ENCODE results near the gene LRBA. TPM values are rescaled to one million over a fixed set of nuclear protein-coding genes. Genes with fewer than 3 reads are reported as not detected.
"Not testable (repeated sequence)": the region's sequence is repeated elsewhere in the genome, so short reads cannot be mapped to it uniquely, and the experiment has no call there.

The LRBA gene
- total RNA-seq, 4 donors from 2014 or later = 8.5 to 18.0 (median 11.9) TPM

DNA sequence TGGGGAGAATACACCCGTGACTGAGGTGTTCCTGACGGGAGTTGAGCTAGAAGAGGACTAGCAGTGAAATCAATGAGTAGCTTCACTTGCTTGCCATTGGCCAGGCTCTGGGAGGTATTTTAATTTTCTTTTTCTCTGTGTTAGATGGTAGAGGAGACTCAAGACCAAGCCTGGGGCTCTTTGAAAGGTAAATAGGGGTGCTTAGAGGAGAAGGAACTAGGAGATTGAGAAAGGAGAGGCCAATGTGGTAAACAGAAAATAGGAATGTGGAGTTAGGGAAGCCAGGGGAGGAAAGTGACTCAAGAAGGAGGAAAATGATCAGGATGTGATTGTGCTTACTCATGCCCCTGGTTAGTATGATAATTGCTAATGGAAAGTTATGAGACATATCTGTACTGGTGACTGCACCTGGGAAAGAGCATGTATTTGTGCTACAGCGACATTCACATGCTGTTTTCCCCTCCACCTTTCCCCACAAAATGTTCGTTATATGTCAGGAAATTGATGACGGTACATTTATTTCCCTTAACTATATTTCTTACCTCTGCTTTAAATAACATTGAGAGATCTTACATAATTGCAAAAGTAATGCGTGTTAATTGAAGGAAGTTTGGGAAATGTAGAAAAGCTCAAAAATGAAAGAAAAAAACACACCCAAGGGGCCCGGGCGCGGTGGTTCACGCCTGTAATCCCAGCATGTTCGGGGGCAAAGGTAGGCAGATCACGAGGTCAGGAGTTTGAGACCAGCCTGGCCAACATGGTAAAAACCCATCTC, 16.9 kb upstream of the LRBA start:
- intact Hi-C loops (cut with DNase I; ENCODE audit: low total_unique reads) = no loop called here
- in situ Hi-C loops (cut with MboI; ENCODE audit: low sequenced_read_pairs in 4 of 4) = no loop called here
- Histone ChIP-seq H3K36me3 (no peaks in the 10 kb centered on the region), H3K4me1 (no peaks in the 10 kb centered on the region), H3K27me3 (no peaks in the 10 kb centered on the region), H3K9me3 (no peaks in the 10 kb centered on the region), H3K4me3 (no peak overlapping the region), H3K27ac (no peak overlapping the region)
- no peak for ATAC-seq
- TF ChIP-seq POLR2A (IDR thresholded peaks at IDR 0.05) = no peak
- TF ChIP-seq, protein P1, sequence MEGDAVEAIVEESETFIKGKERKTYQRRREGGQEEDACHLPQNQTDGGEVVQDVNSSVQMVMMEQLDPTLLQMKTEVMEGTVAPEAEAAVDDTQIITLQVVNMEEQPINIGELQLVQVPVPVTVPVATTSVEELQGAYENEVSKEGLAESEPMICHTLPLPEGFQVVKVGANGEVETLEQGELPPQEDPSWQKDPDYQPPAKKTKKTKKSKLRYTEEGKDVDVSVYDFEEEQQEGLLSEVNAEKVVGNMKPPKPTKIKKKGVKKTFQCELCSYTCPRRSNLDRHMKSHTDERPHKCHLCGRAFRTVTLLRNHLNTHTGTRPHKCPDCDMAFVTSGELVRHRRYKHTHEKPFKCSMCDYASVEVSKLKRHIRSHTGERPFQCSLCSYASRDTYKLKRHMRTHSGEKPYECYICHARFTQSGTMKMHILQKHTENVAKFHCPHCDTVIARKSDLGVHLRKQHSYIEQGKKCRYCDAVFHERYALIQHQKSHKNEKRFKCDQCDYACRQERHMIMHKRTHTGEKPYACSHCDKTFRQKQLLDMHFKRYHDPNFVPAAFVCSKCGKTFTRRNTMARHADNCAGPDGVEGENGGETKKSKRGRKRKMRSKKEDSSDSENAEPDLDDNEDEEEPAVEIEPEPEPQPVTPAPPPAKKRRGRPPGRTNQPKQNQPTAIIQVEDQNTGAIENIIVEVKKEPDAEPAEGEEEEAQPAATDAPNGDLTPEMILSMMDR (IDR thresholded peaks at IDR 0.05 in 4 of 5, conservative IDR thresholded peaks at IDR 0.05 in 1 of 5) = no peak
- DNase-seq = no peak

DNA sequence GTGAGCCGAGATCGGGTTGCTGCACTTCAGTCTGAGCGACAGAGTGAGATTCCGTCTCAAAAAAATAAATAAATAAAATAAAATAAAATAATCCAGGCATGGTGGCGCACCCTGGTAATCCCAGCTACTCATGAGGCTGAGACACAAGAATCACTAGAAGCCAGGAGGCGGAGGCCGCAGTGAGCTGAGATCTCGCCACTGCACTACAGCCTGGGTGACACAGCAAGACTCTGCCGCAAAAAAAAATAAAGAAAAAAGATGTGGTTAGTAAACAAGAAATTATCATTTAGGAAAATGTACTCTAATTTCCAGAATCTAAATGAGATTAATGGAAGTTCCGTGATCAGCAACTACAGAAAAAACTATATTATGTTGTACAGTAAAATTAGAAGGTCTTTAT, 14.5 kb upstream of the LRBA start:
- intact Hi-C loops (cut with DNase I; ENCODE audit: low total_unique reads) = no loop called here
- H3K9me3 ChIP-seq = no peaks in the 10 kb centered on the region
- ATAC-seq (no peak), DNase-seq (no peak)
- H3K36me3 ChIP-seq = no peaks in the 10 kb centered on the region
- H3K27ac ChIP-seq = no peak overlapping the region
- in situ Hi-C loops (cut with MboI; ENCODE audit: low sequenced_read_pairs in 4 of 4) = no loop called here
- H3K4me3 ChIP-seq = no peak overlapping the region
- H3K27me3 ChIP-seq = no peaks in the 10 kb centered on the region
- no peaks in the 10 kb centered on the region for H3K4me1 ChIP-seq
- TF ChIP-seq POLR2A (IDR thresholded peaks at IDR 0.05) = no peak
- TF ChIP-seq, protein P1 (IDR thresholded peaks at IDR 0.05 in 4 of 5, conservative IDR thresholded peaks at IDR 0.05 in 1 of 5) = no peak

DNA sequence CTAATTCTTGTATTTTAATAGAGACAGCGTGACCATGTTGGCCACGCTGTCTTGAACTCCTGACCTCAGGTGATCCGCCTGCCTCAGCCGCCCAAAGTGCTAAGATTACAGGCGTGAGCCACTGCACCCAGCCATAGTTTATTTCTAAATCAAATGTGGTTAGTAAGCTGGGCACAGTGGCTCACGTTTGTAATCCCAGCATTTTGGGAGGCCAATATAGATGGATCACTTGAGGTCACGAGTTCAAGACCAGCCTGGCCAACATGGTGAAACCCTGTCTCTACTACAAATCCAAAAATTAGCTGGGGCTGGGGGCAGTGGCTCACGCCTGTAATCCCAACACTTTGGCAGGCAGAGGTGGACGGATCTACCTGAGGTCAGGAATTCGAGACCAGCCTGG, 13.9 kb upstream of the LRBA start:
- H3K36me3 ChIP-seq; H3K4me3 ChIP-seq; H3K27ac ChIP-seq; H3K4me1 ChIP-seq; H3K27me3 ChIP-seq; intact Hi-C loops (cut with DNase I; ENCODE audit: low total_unique reads); DNase-seq; H3K9me3 ChIP-seq; in situ Hi-C loops (cut with MboI; ENCODE audit: low sequenced_read_pairs in 4 of 4); ATAC-seq: not testable (repeated sequence)

DNA sequence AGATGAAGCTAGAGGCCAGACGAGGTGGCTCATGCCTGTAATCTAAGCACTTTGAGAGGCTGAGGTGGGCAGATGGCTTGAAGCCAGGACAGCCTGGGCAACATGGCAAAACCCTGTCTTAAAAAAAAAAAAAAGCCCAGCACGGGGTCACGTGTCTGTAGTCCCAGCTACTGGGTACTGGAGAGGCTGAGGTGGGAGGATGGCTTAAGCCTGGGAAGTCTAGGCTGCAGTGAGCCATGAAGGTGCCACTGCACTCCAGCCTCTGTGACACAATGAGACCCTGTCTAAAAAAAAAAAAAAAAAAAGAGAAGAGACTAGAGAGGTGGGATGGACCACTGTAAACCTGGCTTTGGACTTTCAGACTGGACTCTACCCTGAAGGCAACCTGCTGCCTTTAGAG, 10.7 kb upstream of the LRBA start:
- intact Hi-C loops (cut with DNase I; ENCODE audit: low total_unique reads) = no loop called here
- no peak for ATAC-seq
- H3K36me3 ChIP-seq = no peaks in the 10 kb centered on the region

DNA sequence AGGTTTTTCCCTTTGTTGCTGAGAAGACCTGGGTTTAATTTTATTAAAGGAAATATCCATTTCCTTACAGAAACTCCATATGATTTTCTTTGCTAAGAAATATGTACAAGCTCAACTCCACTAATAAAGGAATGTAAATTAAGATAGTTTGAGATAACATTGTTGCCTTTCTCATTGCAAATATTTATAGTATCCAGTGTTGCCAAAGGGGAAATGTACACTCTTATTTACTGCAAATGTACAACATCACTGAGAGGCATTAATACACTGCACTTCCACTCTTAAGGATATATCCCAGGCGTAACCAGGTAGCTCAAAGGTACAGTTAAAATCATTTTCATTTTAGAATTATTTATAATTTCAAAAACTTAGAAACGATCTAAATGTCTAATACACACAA, 7.5 kb upstream of the LRBA start:
- Histone ChIP-seq H3K4me3 (no peak overlapping the region), H3K27me3 (no peaks in the 10 kb centered on the region), H3K27ac (no peak overlapping the region), H3K36me3 (no peaks in the 10 kb centered on the region), H3K9me3 (no peaks in the 10 kb centered on the region), H3K4me1 (no peaks in the 10 kb centered on the region)
- no peak for DNase-seq
- ATAC-seq = no peak
- intact Hi-C loops (cut with DNase I; ENCODE audit: low total_unique reads) (no loop called here), in situ Hi-C loops (cut with MboI; ENCODE audit: low sequenced_read_pairs in 4 of 4) (no loop called here)
- TF ChIP-seq, protein P1 (IDR thresholded peaks at IDR 0.05 in 4 of 5, conservative IDR thresholded peaks at IDR 0.05 in 1 of 5) = no peak

More for the DNA sequence above, 10.7 kb upstream of the LRBA start:
- Histone ChIP-seq H3K27ac (no peak overlapping the region), H3K9me3 (no peaks in the 10 kb centered on the region), H3K4me1 (no peaks in the 10 kb centered on the region), H3K27me3 (no peaks in the 10 kb centered on the region), H3K4me3 (no peak overlapping the region)
- no peak for DNase-seq
- in situ Hi-C loops (cut with MboI; ENCODE audit: low sequenced_read_pairs in 4 of 4) = no loop called here
- TF ChIP-seq POLR2A (IDR thresholded peaks at IDR 0.05) = no peak
- TF ChIP-seq, protein P1 (IDR thresholded peaks at IDR 0.05 in 4 of 5, conservative IDR thresholded peaks at IDR 0.05 in 1 of 5) = no peak

Data from gastrocnemius medialis (tissue), 4 donors.